Globus pallidus (tissue), 1 donor: ENCODE data around the gene PSMB10.
A peak's percentile ranks its signal among the peaks of the same experiment; 100 is the strongest.

Experiments used
- DNase-seq: peaks from one replicate; pipeline ENCODE4 v3.0.0-alpha.2; 2015; ENCODE audit warnings: low spot score

The PSMB10 gene

DNA sequence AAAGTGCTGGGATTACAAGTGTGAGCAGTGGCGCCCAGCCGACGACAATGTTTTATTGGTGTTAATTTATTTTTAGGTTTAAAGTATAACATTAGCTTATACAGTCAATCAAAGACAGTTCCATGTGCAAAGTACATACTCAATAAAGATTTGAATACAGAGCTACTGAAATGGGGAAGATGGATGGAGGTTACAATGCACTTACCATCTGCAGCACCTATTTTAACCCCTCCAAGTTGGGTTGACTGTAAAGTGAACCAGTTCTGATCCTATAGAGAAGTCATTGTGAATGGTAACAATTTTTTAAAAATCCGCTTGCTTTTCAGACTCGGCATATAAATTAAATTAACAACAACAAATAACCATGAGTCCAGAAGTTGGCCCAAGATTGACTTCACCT lies 44.3 kb downstream of the PSMB10 start:
- DNase-seq: no peak

DNA sequence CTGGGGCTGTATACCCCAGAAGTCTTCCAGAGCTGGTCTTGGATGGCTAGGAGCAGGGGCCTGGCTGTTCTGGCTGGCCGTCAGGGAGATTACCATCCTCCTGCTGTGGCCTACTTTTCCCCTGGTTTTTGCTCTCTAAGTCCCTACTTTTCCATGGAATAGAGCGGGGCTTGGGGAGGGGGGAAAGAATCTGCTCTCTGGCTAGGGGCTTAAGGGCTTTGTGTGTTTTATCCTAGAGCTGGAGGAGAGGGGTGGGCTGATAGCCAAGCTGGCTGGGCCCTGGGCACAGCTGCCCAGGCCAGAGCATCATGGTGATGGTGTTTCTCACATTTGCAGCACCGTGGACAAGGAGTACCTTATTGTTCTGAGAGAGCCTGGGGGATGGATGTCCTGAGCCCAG lies 48.3 kb downstream of the PSMB10 start:
- no peak for DNase-seq

DNA sequence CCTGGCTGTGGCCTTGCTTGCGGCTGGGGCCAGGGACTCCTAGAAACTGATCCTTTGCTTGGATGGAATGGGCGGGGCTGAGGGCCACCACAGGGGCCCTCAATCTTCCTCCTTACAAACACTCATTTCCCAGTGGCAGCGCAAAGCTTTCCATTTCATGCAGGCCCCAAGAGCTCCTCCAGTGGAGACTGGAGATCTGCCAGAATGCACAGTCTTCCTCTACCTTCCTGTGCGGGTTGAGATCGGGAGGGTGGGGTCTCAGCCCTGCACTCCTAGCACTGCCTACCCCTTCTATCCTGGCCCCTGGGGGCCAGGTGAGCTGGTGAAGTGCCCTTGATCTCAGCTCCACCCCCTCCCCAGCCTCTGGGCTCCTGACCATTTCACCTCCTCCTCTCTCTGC lies 50.3 kb downstream of the PSMB10 start:
- no peak for DNase-seq

DNA sequence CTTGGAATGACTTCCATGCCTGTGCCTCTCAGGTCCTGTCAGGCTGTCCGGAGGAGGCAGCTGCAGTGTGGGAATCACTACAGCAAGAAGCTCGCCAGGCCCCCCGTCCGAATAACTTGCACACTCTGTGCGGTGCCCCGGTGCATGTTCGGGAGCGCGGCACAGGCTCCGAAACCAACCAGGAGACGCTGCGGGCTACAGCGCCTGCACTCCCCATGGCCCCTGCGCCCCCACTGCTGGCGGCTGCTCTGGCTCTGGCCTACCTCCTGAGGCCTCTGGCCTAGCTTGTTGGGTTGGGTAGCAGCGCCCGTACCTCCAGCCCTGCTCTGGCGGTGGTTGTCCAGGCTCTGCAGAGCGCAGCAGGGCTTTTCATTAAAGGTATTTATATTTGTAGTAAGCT lies 50.7 kb downstream of the PSMB10 start:
- no peak for DNase-seq

DNA sequence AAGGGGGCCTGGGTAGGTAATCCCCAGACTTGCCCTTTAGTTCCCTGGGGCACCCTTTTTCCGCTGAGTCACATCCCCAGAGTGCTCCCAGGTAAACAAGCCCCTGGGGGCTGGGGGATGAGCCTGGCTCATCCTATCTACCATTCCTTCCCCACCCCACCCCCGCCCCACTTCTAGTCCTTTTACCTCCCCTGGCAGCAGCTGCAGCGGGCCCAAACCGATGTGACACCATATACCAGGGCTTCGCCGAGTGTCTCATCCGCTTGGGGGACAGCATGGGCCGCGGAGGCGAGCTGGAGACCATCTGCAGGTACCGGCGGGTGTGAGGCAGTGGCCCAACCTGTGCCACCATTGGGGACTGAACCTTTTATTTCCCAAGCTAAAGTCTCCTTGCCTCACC lies 51.1 kb downstream of the PSMB10 start:
- DNase-seq: no peak

DNA sequence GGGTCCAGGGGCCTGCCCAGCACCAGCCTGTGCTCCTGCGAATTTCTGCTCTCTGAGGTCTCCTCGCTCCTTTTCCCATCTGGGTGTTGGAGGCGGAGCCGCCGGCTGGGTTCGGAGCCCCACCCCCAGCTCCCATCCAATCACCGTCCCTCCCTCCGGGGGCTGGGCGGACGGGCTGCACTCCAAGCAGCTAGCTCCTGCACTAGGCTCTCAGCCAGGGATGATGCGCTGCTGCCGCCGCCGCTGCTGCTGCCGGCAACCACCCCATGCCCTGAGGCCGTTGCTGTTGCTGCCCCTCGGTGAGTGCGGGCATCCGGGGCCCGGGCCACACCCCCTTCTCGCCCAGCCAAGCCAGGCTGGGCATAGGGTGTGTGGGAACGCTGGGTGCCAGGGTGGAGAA lies 52.0 kb downstream of the PSMB10 start, which contains the start of gene NRN1L:
Gene NRN1L (plus strand): TSS at position 202 of the 400 bp plus-strand sequence. CDS start 19 bp downstream, at position 221.
- peak; percentile 89 for DNase-seq
